PC-3 (cell line): Measurements from ENCODE around the gene SPTA1. TPM values are rescaled to one million over a fixed set of nuclear protein-coding genes. Genes with fewer than 3 reads are reported as not detected.

Experiments used
- ATAC-seq: fragments of 200-7000 bp; cut with Tn5 transposase; 2 replicates; pipeline ENCODE4 v1.9.1; 2020; ENCODE audit warnings: mild to moderate bottlenecking, moderate library complexity
- BruUV-seq: library from RNA; stranded (reverse); fragments of 400-500 nt; replicated peaks from 2 replicates; lab custom pipeline; 2021; lab: Mats Ljungman, UMichigan
- CTCF ChIA-PET: fragments of 300-600 bp; sonication (Branson Sonifier 250); formaldehyde crosslinking; loops from one replicate; lab custom pipeline; 2022; ENCODE audit warnings: antibody characterized with exemption; lab: Charles Lee
- POLR2A ChIA-PET: fragments of 300-600 bp; sonication (Branson Sonifier 250); formaldehyde crosslinking; loops from one replicate; lab custom pipeline; 2022; ENCODE audit warnings: antibody characterized with exemption; ENCODE audit not compliant: unreplicated experiment; lab: Charles Lee
- DNase-seq: peaks from one replicate; pipeline ENCODE4 v3.0.0-alpha.2; 2015
- H2AFZ ChIP-seq: fragments of 300-600 bp; sonication (generic); 2 replicates; pipeline ENCODE4 v1.6.0; 2016; ENCODE audit warnings: antibody characterized with exemption, low read length
- H3F3A ChIP-seq: fragments of 300-600 bp; sonication (generic); one replicate; pipeline ENCODE4 v1.6.0; 2017; ENCODE audit warnings: antibody characterized with exemption, low read length, control low read depth, mild to moderate bottlenecking; ENCODE audit not compliant: unreplicated experiment
- H3K27ac ChIP-seq: fragments of 300-600 bp; sonication (generic); 2 replicates; pipeline ENCODE4 v1.5.1; 2016; ENCODE audit warnings: mild to moderate bottlenecking, low read length
- H3K27me3 ChIP-seq: fragments of 300-600 bp; sonication (generic); 2 replicates; pipeline ENCODE4 v1.6.1; 2016; ENCODE audit warnings: low read length, mixed read lengths
- H3K36me3 ChIP-seq: fragments of 300-600 bp; sonication (generic); 2 replicates; pipeline ENCODE4 v1.6.1; 2016; ENCODE audit warnings: low read depth, mixed run types, low read length, mixed read lengths
- H3K4me1 ChIP-seq: fragments of 300-600 bp; sonication (generic); 2 replicates; pipeline ENCODE4 v1.5.1; 2016; ENCODE audit warnings: low read length; ENCODE audit not compliant: insufficient read depth
- H3K4me2 ChIP-seq: fragments of 300-600 bp; sonication (generic); 2 replicates; pipeline ENCODE4 v1.6.0; 2016; ENCODE audit warnings: low read length
- H3K4me3 ChIP-seq: fragments of 300-600 bp; sonication (generic); 2 replicates; pipeline ENCODE4 v1.5.1; 2016; ENCODE audit warnings: mild to moderate bottlenecking, low read length, mixed read lengths
- H3K79me2 ChIP-seq: fragments of 300-600 bp; sonication (generic); 2 replicates; pipeline ENCODE4 v1.6.1; 2017; ENCODE audit warnings: low read length, mixed read lengths
- H3K9ac ChIP-seq: fragments of 300-600 bp; sonication (generic); 2 replicates; pipeline ENCODE4 v1.6.0; 2016; ENCODE audit warnings: mild to moderate bottlenecking, low read length
- H3K9me2 ChIP-seq: fragments of 300-600 bp; sonication (generic); replicated peaks from 2 replicates; pipeline ENCODE4 v1.6.1; 2016; ENCODE audit warnings: mixed run types, low read length, mixed read lengths
- H3K9me3 ChIP-seq: fragments of 300-600 bp; sonication (generic); 2 replicates; pipeline ENCODE4 v1.6.1; 2016; ENCODE audit warnings: low read length, mixed read lengths
- H4K20me1 ChIP-seq: fragments of 300-600 bp; sonication (generic); 2 replicates; pipeline ENCODE4 v1.6.1; 2016; ENCODE audit warnings: low read length, mixed read lengths
- CTCF ChIP-seq: fragments of 300-600 bp; sonication (generic); conservative IDR thresholded peaks from 2 replicates; pipeline ENCODE4 v1.5.1; 2017; ENCODE audit warnings: antibody characterized with exemption, low read depth, mild to moderate bottlenecking, low read length
- EZH2 ChIP-seq: fragments of 300-600 bp; sonication (generic); IDR thresholded peaks from one replicate; pipeline ENCODE4 v1.6.1; 2017; ENCODE audit warnings: antibody characterized with exemption, mild to moderate bottlenecking, low read length; ENCODE audit not compliant: unreplicated experiment
- EZH2phosphoT487 ChIP-seq: fragments of 300-600 bp; sonication (generic); IDR thresholded peaks from 2 replicates; pipeline ENCODE4 v1.6.1; 2018; ENCODE audit warnings: mild to moderate bottlenecking, antibody characterized with exemption, low read length, borderline replicate concordance
- intact Hi-C: fragments of 100-400 bp; cut with micrococcal nuclease; formaldehyde crosslinking; loops from 2 replicates; pipeline ENCODE4 v1.9.0; 2023
- total RNA-seq: library from RNA; depleted of rRNA; stranded (reverse); fragments of >200 nt; gene quantifications from 2 replicates; pipeline ENCODE4 v1.2.3, GENCODE V29; 2014

Gene SPTA1
- total RNA-seq, 1 experiment from 2014 or later = not detected

GRCh38 chr1:158638146-158638545, 48.4 kb downstream of the SPTA1 start:
- Histone ChIP-seq H3K27ac (no peak overlapping the region), H3K9me2 (no peaks in the 10 kb centered on the region), H3K9ac (no peak overlapping the region), H4K20me1 (no peaks in the 10 kb centered on the region), H3K4me3 (no peak overlapping the region), H3K27me3 (no peaks in the 10 kb centered on the region; the same call in 1 of the 2 replicates), H3F3A (no peaks in the 10 kb centered on the region), H3K9me3 (no peaks in the 10 kb centered on the region), H3K79me2 (no peaks in the 10 kb centered on the region), H2AFZ (no peak overlapping the region), H3K36me3 (no peaks in the 10 kb centered on the region), H3K4me1 (no peaks in the 10 kb centered on the region), H3K4me2 (no peak overlapping the region)
- intact Hi-C loops = no loop called here
- no peak for ATAC-seq
- no peak for DNase-seq
- TF ChIP-seq CTCF (no peak), EZH2 (no peak)
- ChIA-PET POLR2A (no interaction called here), CTCF (no interaction called here)
- no TSS peak for BruUV-seq

- no peaks in the 10 kb centered on the region for H3K4me1 ChIP-seq
- no peaks in the 10 kb centered on the region for H3K9me2 ChIP-seq
- POLR2A ChIA-PET = no interaction called here
- no peaks in the 10 kb centered on the region; the same call in 1 of the 2 replicates for H3K9me3 ChIP-seq
- BruUV-seq = no TSS peak
- DNase-seq (no peak), ATAC-seq (no peak)
- no peaks in the 10 kb centered on the region for H4K20me1 ChIP-seq
- H3K4me3 ChIP-seq = no peak overlapping the region
- no peak overlapping the region for H3K4me2 ChIP-seq
- no peak for TF ChIP-seq EZH2
- TF ChIP-seq CTCF = no peak
- TF ChIP-seq EZH2phosphoT487 = no peak
- no peaks in the 10 kb centered on the region for H3K36me3 ChIP-seq
- intact Hi-C loops = no loop called here
- H3F3A ChIP-seq = no peaks in the 10 kb centered on the region
- CTCF ChIA-PET = no interaction called here
- no peaks in the 10 kb centered on the region for H3K79me2 ChIP-seq
- H3K27me3 ChIP-seq = no peaks in the 10 kb centered on the region
- no peak overlapping the region for H2AFZ ChIP-seq
- H3K27ac ChIP-seq = no peak overlapping the region
- no peak overlapping the region for H3K9ac ChIP-seq
Observed at GRCh38 chr1:158613764-158614163, 72.8 kb downstream of the SPTA1 start.

GRCh38 chr1:158611916-158612315, 74.6 kb downstream of the SPTA1 start:
- Histone ChIP-seq H3K4me2 (no peak overlapping the region), H4K20me1 (no peaks in the 10 kb centered on the region), H3K9me2 (no peaks in the 10 kb centered on the region), H3K27ac (no peak overlapping the region), H3K79me2 (no peaks in the 10 kb centered on the region), H3K4me3 (no peak overlapping the region), H3K9ac (no peak overlapping the region), H3K4me1 (no peaks in the 10 kb centered on the region), H3K27me3 (no peaks in the 10 kb centered on the region), H3K36me3 (no peaks in the 10 kb centered on the region), H3K9me3 (no peaks in the 10 kb centered on the region; the same call in 1 of the 2 replicates), H2AFZ (no peak overlapping the region), H3F3A (no peaks in the 10 kb centered on the region)
- ChIA-PET POLR2A (no interaction called here), CTCF (no interaction called here)
- intact Hi-C loops = no loop called here
- BruUV-seq = no TSS peak
- DNase-seq (no peak), ATAC-seq (no peak)
- TF ChIP-seq EZH2phosphoT487 = no peak
- TF ChIP-seq EZH2 = no peak
- no peak for TF ChIP-seq CTCF
